ENCODE results near the gene PDE4D.

Gene PDE4D

DNA sequence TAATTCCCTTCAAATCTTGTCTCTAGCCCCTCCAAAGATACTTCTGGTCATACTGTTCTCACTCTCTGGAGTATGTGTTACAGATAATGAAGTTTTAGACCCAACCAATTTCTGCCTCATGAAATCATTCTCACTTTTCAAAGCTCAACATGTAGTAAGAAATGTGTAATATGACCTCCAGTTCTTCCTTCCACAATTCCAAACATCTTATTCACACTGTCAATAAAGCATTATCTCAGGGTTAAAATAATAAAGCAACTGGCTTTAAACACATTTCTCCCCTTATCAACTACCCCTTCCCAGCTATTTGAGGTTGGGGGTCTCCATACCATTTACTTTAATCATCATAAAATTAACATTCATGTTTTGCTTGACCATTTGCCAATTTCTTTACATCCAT lies 656.5 kb downstream of the PDE4D start:
- peak; percentile 66 for DNase-seq

DNA sequence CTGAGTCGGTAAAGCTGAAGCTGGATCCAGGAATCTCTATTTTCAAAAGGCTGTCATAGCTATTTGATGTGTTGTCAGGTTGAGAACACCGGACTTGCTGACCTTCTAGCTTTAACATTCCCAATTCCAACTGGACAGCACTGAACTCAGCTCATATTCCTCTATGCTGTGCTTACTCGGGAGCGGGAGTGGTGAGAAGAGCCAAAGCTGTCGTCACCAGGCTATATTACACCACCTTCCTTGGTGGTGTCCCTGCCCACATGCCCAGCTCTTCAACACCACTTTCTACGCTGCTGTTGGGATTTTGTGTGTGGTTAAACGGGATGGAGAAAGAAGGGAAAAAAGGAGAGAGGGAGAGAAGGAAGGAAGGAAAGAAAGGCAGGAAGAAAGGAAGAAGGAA lies 657.1 kb downstream of the PDE4D start:
- DNase-seq: no peak

DNA sequence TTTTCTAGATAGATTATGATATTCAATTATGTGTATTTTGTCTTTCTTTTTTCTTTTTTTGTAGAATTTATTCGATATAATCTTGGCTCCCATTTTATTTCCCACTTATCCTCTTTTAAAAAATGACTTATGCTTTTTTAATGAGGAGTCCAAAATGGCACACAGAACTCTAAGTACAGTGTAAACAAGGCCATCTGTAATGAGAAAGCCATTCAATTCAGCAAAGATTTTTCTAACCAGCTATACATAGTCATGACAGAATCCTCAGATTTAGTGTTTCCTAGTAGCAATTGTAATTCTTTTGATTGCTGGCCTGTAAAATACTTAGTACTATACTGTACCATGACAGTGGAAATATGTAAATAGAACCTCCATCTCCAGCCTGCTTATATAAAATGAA lies 659.3 kb downstream of the PDE4D start:
- no peak for DNase-seq

DNA sequence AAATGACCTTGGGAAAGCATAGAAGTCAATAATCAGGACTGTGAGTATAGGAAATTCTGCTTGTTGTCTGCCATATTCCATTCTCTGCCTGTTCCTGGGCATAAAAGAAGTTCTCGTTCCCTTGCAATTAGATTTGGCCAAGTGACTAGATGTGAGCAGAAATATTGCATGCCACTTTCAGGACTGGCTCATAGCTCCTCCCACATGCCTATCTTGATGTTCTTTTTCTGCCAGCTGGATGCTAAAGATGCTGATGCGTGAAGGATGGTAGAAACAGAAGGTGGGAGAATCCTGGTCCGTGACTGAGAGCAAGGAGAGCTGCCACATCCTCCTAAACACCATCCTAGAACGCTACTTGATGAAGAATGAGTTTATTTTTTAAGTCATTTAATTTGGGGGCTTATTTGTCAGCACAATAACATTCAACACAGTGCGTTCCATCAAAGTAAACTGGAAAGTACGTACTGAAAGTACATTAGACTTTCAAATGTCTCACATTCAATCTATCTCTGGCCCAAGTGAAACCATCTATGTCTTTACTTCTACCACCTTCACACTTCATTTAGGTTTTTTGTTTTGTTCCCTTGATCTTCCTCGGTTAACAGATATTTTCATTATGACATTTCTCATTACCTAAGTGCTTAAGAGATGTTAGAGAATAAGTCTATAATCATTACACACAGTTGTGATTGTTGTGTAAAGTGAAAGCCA lies 662.1 kb downstream of the PDE4D start:
- no peak for DNase-seq

DNA sequence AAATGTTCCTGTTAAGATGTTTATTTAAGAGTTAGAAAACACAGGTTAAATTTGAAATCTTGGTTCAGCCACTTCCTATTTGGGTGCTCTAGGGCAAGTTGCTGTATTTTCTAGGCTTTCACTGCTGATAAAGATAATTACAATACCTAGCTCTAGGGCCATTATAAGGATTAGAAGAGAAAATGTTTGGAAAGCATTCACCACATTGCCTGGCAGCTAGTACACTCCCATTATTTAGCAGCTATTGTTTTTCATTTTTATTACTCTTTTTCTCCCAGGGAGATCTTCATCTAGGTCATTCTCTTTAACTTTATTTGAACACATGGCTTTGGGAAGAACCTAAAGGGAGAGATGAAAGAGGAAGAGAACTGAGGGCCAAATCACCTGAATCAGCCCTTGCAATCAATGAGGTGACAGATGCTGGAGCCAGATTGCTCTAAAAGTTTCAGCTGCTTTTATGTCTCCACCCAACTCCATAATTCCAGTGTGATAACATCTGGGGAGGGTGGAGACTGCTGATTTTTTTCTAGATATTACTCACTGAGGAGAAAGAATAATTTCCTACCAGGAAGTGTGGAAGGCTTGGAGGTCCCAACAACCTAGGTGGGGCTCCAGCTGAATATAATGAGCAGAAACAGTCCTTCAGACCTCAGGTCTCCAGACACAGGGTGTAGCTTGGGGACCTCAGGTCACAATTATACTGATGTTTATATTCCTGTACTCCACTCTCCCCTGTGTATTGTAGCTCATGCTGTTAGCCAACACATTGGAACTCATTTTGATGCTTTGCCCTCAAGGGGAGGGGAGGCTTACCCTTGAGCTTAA lies 670.6 kb downstream of the PDE4D start:
- DNase-seq: peak; percentile 29

DNA sequence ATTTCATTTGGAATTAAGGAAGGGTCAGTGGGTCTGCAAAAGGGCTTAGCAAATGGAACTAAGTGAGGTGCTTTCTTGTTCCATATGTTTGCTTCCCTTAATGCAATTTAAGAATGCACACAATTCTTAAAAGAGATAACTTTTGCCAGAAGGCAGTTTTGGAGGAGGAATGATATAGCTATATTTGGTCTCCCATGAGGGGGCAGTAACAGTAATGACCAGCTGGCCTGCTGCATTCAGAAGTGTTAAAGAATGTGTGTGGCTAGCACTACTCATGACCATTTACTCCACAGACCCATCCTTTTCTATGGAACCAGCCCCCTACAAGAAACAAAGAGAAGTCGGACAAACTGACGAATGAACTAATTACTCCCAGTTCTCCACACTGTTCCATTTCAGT lies 671.8 kb downstream of the PDE4D start:
- DNase-seq: no peak

DNA sequence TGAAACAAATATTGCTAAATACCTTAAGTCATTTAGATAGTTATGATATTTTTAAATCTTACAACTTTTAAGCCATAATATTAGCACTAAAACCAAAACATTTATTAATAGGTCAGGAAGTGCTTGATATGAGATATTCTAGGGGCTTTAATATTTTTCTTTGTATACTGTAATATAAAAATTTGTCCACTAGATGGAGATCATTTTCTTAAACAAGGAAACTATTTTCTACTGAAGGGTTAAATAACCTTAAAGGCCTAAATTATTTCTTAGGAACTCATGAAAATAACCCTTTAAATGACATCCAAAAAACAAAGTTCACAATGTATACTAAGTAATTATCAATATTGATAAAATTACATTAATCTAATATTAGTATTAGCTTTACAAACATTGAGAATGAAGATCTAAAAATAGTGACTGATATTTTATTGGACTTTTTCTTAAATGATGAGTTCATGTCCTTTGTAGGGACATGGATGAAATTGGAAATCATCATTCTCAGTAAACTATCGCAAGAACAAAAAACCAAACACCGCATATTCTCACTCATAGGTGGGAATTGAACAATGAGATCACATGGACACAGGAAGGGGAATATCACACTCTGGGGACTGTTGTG lies 675.0 kb downstream of the PDE4D start:
- DNase-seq: peak; percentile 33

DNA sequence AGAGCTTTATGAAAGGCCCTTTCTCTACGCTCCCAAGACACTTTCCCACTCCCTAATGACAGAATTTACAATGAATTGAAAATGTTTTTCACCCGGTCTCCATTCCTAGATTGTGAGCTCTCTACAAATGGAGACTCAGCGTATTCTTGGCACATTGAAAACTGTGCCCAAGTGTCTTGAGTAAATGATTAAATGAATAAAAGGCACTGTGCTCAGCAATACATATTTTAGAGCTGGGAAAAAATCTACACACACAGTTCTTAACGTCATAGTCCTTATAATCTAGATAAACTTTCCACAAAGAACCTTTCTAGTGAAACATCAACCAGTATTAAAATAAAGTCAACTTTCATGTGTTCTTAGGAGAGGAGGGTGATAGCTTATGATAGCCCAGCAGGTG lies 676.7 kb downstream of the PDE4D start:
- DNase-seq: no peak

DNA sequence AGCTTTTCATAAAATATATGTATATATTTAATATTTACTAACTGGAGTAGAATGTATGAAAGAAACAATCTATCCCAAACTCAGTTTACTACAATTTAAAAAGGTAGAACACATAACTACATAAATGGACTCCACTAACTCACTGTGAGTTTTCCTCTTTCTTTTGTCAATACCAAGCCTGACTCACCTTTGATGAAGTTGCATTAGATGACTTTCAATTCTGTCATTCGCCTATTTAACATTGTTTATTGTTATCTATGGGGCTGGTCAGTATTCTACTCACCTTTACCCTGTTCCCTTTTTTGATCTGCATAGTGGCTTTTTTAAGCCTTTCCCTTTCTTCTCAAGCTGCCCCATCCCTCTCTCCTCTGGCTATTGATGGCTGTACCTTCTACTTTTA lies 680.9 kb downstream of the PDE4D start:
- no peak for DNase-seq

DNA sequence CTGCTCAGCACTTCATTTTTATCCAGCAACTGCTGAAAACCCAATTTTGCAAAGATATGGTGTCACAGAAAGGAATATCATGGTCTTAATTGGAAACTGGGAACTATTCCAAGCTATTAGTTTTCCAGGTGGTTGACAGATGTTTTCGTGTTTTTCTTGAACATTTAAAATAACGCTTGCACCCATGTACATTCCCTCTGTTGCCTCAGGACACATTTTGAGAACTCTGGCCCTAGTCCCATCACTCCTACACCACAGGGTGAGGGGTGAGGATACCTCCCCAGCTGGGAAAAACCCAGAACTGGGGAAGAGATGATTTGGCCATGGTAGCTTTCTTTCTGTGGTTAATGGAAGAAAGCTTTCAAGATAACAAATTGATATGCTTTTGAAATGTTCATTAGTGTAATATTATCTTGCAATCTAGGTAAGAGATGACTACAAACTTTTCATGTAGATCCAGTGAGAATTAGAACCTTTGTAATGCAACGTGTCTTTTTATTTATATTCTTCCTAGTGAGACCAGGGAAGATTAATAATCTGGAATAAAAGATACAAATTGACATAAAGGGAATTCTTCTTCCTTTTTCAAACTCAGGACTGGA lies 683.7 kb downstream of the PDE4D start:
- peak; percentile 53 for DNase-seq

DNA sequence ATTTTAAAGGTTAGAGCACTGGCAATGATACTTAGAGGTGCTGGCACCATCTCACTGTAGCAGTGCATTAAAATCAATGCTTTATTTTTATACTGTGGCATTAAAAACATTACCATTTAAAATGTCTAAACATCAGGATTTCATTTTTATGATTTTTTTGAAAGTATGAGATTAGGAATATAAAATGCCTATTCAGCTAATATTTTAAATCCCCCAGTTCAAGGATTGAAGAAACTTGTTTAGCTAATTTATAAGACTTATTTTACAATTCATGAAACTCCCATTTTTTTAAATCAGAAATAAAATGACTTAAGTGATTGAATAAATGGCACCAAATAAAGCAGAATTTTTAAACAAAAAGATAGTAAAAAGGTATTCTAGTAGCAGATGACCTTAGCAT lies 685.1 kb downstream of the PDE4D start:
- no peak for DNase-seq

DNA sequence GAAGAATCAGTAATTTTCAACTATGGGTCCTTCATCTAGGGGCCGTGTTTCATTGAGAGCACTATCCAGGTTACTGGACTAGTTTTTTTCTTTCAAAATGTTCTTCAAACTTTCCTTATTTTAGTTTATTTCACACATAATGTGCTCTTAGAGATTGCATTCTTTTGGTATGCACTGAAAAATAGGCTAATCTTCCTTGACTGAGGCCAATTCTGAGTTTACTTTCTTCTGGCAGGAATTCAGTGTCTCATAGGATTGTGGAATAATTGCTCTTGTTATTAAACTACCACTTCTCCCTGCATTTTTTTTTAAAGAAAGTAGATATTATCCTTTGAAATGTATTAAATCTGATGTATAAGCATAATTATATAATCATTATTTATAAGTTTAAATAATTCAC lies 686.1 kb downstream of the PDE4D start:
- peak; percentile 27 for DNase-seq

DNA sequence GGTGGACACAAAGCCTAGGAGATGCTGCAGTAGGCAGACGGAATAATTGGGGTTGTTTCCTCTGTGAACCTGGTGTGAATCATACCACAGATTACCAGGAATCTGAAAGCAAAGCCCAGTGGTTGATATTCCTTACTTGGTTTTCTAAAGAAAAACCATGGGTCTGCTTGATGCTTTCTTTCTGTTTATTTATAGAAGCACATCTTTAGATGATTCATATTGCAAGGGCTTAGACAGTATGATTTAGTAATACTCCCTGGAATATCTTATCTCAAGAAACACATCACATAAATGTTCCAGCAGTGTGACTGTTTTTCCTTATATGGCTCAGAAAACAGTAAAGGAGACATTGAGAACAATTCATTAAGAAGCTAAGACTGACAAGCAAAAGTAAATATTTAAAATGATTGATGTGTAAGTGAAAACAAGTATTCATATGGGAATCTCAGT lies 687.4 kb downstream of the PDE4D start:
- peak; percentile 92 for DNase-seq

DNA sequence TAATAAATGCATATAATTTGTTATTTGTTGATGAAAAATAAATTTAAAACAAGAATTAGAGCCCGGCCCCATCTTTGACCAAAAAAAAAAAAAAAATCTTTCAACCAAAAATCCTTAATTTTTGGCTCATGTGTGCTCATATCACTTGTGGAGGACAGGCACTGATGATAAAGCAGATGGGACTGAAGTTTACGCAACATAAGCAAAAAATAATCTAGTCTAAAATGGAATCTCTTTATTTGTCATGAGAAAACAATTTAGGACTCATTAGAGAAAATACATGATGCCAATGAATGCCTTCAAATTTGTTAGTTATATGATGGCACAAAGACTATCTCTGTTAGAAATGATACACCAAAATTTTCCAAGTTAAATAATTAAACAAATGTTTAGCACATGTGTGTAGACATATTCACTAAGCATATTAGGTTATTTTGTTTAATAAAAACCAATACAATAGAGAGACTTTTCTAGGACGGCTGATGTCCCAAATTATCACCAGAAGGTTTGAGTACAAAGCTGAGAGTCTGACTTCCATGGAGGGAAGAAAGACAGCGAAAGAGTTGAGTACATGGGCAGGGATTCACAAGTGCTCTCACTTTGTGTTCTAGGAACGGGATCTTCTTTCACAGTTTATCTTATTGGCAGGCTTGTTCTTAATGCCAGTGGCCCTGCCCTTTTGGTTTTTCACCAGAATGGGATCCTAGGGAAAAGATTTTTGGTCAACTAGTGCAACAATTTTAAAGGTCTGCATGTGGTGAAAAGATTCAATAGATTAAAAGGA lies 689.2 kb downstream of the PDE4D start:
- DNase-seq: no peak

DNA sequence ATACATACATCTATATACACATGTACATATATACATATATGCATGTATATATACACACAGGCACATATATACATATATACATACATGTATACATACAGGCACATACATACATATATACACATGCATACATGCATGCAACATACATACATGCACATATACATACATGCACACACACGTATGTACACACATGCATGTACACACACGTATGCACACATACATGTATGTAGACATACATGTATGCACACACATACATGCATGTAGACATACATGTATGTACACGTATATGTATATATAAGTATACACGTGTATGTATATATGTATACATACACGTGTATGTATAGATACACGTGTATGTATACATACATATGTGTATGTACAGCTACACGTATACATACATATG lies 693.7 kb downstream of the PDE4D start:
- no peak for DNase-seq

DNA sequence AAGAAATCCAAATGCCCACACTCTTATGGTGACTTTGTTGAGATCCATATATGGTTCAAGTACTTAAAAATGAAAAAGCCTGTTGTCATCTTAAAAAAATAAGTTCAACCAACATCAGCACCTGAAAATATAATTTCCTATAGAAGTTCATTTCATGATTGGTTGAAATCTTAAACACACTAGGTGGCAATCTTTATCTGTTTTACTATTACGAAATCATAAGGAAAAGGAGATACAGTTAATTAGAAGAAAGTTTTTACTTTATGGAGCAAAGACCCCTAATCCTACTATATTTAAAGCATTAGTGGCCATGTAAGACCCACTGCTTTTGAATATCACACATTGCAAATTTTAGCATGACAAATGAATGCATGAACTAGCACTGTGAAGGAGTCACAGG lies 694.7 kb downstream of the PDE4D start:
- no peak for DNase-seq

DNA sequence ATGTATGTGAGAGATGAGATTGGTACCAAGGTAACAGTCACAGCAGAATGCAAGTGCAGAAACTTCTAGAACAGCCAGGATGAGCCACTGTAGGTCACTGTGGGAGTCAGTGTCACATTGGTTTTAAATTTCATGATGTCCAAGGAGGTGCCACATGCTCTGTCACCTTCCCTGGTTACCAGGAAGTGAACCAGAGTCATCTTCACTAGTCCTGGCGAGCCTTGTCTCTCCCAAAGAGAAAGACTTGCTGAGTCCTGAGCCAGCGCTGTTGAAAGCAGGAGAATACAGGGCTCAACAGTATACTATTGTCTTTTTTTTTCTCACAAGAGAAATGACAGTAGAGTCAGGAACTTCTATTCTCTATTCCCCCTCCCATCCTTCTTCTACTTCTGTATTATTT lies 695.2 kb downstream of the PDE4D start:
- DNase-seq: no peak

DNA sequence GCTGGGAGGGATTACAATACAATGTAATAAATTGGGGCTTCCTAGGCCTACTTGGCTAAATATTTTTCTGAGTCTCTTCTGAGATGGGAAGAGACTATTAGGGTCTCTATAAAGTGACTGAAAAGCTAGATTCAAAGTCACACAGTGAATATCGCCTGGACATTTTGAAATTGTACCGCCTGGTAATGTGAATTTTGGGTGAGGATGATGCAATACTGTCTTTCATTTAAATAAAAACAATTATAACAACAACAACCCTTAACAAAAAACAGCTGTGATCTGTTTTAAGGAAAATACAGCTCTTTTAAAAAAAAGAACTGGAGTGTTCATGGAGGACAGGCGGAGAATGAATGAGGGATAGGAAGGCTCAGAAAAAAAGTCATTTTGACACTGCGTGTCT lies 695.6 kb downstream of the PDE4D start:
- no peak for DNase-seq

DNA sequence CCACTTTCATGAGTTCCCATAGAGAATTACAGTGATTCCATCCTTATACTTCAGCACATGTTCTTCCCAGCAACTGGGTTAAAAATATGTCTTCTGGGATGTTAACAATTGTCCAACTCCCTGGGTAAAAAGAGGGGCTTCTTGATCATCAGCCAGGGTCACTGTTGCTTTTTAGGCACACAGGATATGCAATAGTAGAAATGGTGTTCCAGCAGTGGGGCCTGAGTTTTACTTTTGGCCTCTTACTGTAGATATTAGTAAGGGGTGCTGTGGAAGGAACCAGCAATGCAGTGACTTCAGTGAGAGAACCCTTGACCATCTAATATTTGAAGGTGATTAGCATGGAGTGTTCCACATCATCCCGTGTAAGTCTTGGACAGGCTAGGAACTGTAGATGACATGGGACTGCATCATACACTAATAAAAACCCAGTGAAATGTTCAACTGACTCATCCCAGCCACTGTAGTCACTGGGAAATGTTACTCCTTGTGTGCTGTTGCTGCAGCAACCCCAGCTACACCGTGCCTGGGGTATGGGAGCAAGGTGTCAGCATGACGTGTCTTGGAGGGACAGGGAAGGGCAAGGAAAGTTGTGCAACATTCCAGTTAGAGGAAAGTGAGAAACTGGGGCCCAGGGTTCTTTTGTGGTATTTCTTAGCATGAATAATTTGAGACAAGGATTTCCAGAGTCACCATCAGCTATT lies 699.8 kb downstream of the PDE4D start:
- DNase-seq: peak; percentile 95

DNA sequence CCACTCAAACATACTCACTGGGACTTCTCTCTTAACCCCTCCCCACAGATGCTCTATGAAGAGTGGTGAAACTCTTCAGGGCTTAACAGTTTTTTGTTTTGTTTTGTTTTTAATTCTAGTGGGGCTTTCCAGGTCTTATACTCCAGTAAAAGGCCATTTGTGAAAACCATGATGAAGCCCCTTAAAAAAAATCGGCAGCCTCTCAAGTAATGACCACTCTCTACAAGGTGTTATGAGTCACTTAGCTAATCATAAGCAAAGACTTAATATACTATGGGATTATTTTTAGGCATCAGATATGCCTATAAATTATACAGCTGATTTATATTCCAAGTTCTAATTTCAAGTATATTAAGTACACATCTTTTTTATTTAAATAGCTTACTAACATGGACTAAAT lies 702.8 kb downstream of the PDE4D start:
- no peak for DNase-seq

DNA sequence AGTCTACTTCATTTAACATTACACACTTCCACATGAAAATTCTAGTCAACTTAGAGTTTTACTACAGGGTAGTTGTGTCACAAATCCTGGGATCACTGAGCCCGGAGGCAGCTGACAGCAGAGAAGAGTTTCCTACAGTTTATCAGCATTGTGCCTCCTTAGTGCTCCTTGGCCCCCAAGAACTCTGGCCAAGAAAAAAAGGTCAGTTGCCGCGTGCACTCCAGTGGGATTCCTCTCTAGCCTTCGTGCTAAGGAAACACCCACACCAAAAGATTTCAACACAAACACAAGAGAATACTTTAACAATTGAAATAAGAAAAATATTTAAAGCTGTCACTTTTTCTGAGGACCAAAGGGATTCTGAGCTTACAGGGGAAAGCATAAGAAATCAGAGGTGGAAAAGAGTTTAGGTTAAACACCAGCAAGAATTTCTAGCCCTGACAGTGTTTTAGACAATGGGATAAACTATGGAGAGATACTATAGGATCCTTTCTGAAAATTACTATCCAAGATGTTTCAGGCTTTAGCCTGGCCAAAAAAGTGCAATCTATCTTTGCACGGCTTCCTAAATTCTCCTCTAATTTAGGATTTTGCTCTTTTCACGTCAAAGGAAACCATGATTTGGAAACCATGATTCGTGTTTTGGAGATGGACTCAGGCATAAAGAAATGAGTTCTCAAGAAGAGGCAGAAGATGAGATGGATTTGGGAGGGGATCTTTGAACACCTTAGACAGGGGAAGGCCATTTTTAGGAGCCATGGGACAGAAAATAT lies 703.9 kb downstream of the PDE4D start:
- DNase-seq: no peak
